ENCODE data around the gene ITIH5. TPM values are rescaled to one million over a fixed set of nuclear protein-coding genes. Genes with fewer than 3 reads are reported as not detected.

Gene ITIH5
- total and polyA plus RNA-seq, 2 donors from 2014 or later, result 13.1 to 23.3 TPM

GRCh38 chr10:7610651-7611389 is 55.9 kb downstream of the ITIH5 start:
- intact Hi-C loops (cut with DNase I), result no loop called here
- no peaks in the 10 kb centered on the region for H3K27me3 ChIP-seq (ENCODE audit: control insufficient read depth, insufficient read depth, low read length)
- no peaks in the 10 kb centered on the region for H3K4me1 ChIP-seq (ENCODE audit: control insufficient read depth in 2 of 3, insufficient read depth in 2 of 3, low read depth in 1 of 3, low read length in 3 of 3)
- H3K9ac ChIP-seq (ENCODE audit: low read length in 3 of 3), result no peak overlapping the region
- H3K4me3 ChIP-seq (ENCODE audit: low read length in 3 of 3), result no peak overlapping the region
- no peaks in the 10 kb centered on the region for H3K9me3 ChIP-seq (ENCODE audit: control insufficient read depth in 2 of 3, insufficient read depth in 1 of 3, low read length in 3 of 3)
- H3K36me3 ChIP-seq (ENCODE audit: control insufficient read depth in 2 of 3, insufficient read depth in 3 of 3, low read length in 3 of 3), result no peaks in the 10 kb centered on the region
- no peak for DNase-seq
- H3K27ac ChIP-seq (ENCODE audit: low read depth in 2 of 2, low read length in 2 of 2), result no peak overlapping the region
- no peak for FAIRE-seq
- no peak for TF ChIP-seq CTCF (IDR thresholded peaks at IDR 0.05; ENCODE audit: borderline replicate concordance, extremely low read depth, insufficient read depth)

GRCh38 chr10:7610026-7610425 is 56.7 kb downstream of the ITIH5 start:
- Histone ChIP-seq H3K27ac (ENCODE audit: low read depth in 2 of 2, low read length in 2 of 2) (no peak overlapping the region), H3K4me3 (ENCODE audit: low read length in 3 of 3) (no peak overlapping the region), H3K4me1 (ENCODE audit: control insufficient read depth in 2 of 3, insufficient read depth in 2 of 3, low read depth in 1 of 3, low read length in 3 of 3) (no peaks in the 10 kb centered on the region), H3K9me3 (ENCODE audit: control insufficient read depth in 2 of 3, insufficient read depth in 1 of 3, low read length in 3 of 3) (no peaks in the 10 kb centered on the region), H3K27me3 (ENCODE audit: control insufficient read depth, insufficient read depth, low read length) (no peaks in the 10 kb centered on the region), H3K36me3 (ENCODE audit: control insufficient read depth in 2 of 3, insufficient read depth in 3 of 3, low read length in 3 of 3) (no peaks in the 10 kb centered on the region), H3K9ac (ENCODE audit: low read length in 3 of 3) (no peak overlapping the region)
- FAIRE-seq (no peak), DNase-seq (no peak)
- intact Hi-C loops (cut with DNase I), result no loop called here
- no peak for TF ChIP-seq CTCF (IDR thresholded peaks at IDR 0.05; ENCODE audit: borderline replicate concordance, extremely low read depth, insufficient read depth)

GRCh38 chr10:7609556-7609955 is 57.2 kb downstream of the ITIH5 start:
- no peaks in the 10 kb centered on the region for H3K36me3 ChIP-seq (ENCODE audit: control insufficient read depth in 2 of 3, insufficient read depth in 3 of 3, low read length in 3 of 3)
- no peak overlapping the region for H3K4me3 ChIP-seq (ENCODE audit: low read length in 3 of 3)
- H3K9ac ChIP-seq (ENCODE audit: low read length in 3 of 3), result no peak overlapping the region
- no peaks in the 10 kb centered on the region for H3K4me1 ChIP-seq (ENCODE audit: control insufficient read depth in 2 of 3, insufficient read depth in 2 of 3, low read depth in 1 of 3, low read length in 3 of 3)
- DNase-seq, result no peak
- intact Hi-C loops (cut with DNase I), result no loop called here
- no peaks in the 10 kb centered on the region for H3K27me3 ChIP-seq (ENCODE audit: control insufficient read depth, insufficient read depth, low read length)
- TF ChIP-seq CTCF (IDR thresholded peaks at IDR 0.05; ENCODE audit: borderline replicate concordance, extremely low read depth, insufficient read depth), result no peak
- H3K27ac ChIP-seq (ENCODE audit: low read depth in 2 of 2, low read length in 2 of 2), result no peak overlapping the region
- no peak for FAIRE-seq
- H3K9me3 ChIP-seq (ENCODE audit: control insufficient read depth in 2 of 3, insufficient read depth in 1 of 3, low read length in 3 of 3), result no peaks in the 10 kb centered on the region

- Histone ChIP-seq H3K36me3 (ENCODE audit: control insufficient read depth in 2 of 3, insufficient read depth in 3 of 3, low read length in 3 of 3) (no peaks in the 10 kb centered on the region), H3K4me3 (ENCODE audit: low read length in 3 of 3) (no peak overlapping the region), H3K4me1 (ENCODE audit: control insufficient read depth in 2 of 3, insufficient read depth in 2 of 3, low read depth in 1 of 3, low read length in 3 of 3) (no peaks in the 10 kb centered on the region), H3K27me3 (ENCODE audit: control insufficient read depth, insufficient read depth, low read length) (no peaks in the 10 kb centered on the region), H3K9me3 (ENCODE audit: control insufficient read depth in 2 of 3, insufficient read depth in 1 of 3, low read length in 3 of 3) (no peaks in the 10 kb centered on the region), H3K27ac (ENCODE audit: low read depth in 2 of 2, low read length in 2 of 2) (no peak overlapping the region), H3K9ac (ENCODE audit: low read length in 3 of 3) (no peak overlapping the region)
- FAIRE-seq, result no peak
- TF ChIP-seq CTCF (IDR thresholded peaks at IDR 0.05; ENCODE audit: borderline replicate concordance, extremely low read depth, insufficient read depth), result no peak
- DNase-seq, result no peak
- intact Hi-C loops (cut with DNase I), result no loop called here
Measured at GRCh38 chr10:7608001-7608400, 58.8 kb downstream of the ITIH5 start.
